ENCODE results near the gene KRTAP10-2. TPM values are rescaled to one million over a fixed set of nuclear protein-coding genes. Genes with fewer than 3 reads are reported as not detected.
"Not testable (repeated sequence)": the region's sequence is repeated elsewhere in the genome, so short reads cannot be mapped to it uniquely, and the experiment has no call there.

Gene KRTAP10-2
- total RNA-seq, 1 experiment from 2014 or later, result not detected

GRCh38 chr21:44571844-44572782, 20.8 kb upstream of the KRTAP10-2 start:
- DNase-seq (ENCODE audit: low read depth, low spot score), result no peak
- in situ Hi-C loops (cut with HindIII; ENCODE audit: low pct_unique_long_range_greater_than_20kb, low sequenced_read_pairs), result no loop called here

- in situ Hi-C loops (cut with HindIII; ENCODE audit: low pct_unique_long_range_greater_than_20kb, low sequenced_read_pairs), result no loop called here
- DNase-seq (ENCODE audit: low read depth, low spot score), result no peak
These were observed 20.0 kb upstream of the KRTAP10-2 start for GRCh38 chr21:44571296-44571695.

GRCh38 chr21:44569861-44570517, 18.7 kb upstream of the KRTAP10-2 start:
- in situ Hi-C loops (cut with HindIII; ENCODE audit: low pct_unique_long_range_greater_than_20kb, low sequenced_read_pairs), result no loop called here
- no peak for DNase-seq (ENCODE audit: low read depth, low spot score)

GRCh38 chr21:44568667-44569556, 17.6 kb upstream of the KRTAP10-2 start:
- DNase-seq (ENCODE audit: low read depth, low spot score), result no peak

DNA sequence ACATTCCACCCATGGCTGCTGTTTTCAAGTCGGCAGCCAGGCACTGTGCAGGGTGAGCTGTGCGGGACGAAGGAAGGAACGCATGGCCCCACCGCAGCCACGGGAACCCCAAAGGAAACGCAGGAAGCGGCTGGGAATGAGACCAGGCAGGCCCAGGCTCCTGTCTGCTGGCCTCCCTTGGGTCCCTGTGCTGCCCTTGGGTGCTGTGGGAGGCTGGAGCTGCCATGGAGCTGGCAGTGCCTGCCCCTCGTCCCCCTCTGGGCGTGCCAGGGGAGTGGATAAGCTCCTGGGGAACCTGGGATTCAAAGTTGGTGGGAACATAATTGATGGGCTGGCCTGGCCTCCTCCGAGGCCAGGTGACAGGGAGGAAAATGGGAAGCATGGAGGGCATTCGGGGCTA, 17.0 kb upstream of the KRTAP10-2 start:
- in situ Hi-C loops (cut with HindIII; ENCODE audit: low pct_unique_long_range_greater_than_20kb, low sequenced_read_pairs), result no loop called here
- DNase-seq (ENCODE audit: low read depth, low spot score), result no peak

More at GRCh38 chr21:44568667-44569556, 17.6 kb upstream of the KRTAP10-2 start:
- in situ Hi-C loops (cut with HindIII; ENCODE audit: low pct_unique_long_range_greater_than_20kb, low sequenced_read_pairs), result no loop called here

GRCh38 chr21:44567481-44568171, 16.3 kb upstream of the KRTAP10-2 start:
- no peak for DNase-seq (ENCODE audit: low read depth, low spot score)

DNA sequence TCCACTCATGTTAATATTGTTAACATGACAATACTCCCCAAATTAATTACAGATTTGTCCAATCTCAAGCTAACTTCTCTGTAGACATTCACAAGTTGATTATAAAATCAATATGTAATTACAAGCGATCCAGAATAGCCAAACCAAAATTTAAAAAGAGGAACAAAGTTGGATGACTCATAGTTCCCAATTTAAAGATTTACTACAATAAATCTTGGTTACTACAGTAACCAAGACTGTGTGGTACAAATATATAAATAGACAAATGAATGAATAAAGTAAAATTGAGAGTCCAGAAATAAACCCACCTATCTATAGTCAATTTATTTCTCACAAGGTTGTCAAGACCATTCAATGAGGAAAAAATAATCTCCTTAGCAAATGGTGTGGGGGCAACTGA, 15.1 kb upstream of the KRTAP10-2 start:
- in situ Hi-C loops (cut with HindIII; ENCODE audit: low pct_unique_long_range_greater_than_20kb, low sequenced_read_pairs), result no loop called here
- DNase-seq (ENCODE audit: low read depth, low spot score), result no peak

More at GRCh38 chr21:44567481-44568171, 16.3 kb upstream of the KRTAP10-2 start:
- in situ Hi-C loops (cut with HindIII; ENCODE audit: low pct_unique_long_range_greater_than_20kb, low sequenced_read_pairs), result no loop called here

GRCh38 chr21:44564886-44565598, 13.7 kb upstream of the KRTAP10-2 start:
- DNase-seq (ENCODE audit: low read depth, low spot score), result no peak
- in situ Hi-C loops (cut with HindIII; ENCODE audit: low pct_unique_long_range_greater_than_20kb, low sequenced_read_pairs), result no loop called here

- in situ Hi-C loops (cut with HindIII; ENCODE audit: low pct_unique_long_range_greater_than_20kb, low sequenced_read_pairs), result no loop called here
- no peak for DNase-seq (ENCODE audit: low read depth, low spot score)
These were observed 12.8 kb upstream of the KRTAP10-2 start for GRCh38 chr21:44564099-44564498.

DNA sequence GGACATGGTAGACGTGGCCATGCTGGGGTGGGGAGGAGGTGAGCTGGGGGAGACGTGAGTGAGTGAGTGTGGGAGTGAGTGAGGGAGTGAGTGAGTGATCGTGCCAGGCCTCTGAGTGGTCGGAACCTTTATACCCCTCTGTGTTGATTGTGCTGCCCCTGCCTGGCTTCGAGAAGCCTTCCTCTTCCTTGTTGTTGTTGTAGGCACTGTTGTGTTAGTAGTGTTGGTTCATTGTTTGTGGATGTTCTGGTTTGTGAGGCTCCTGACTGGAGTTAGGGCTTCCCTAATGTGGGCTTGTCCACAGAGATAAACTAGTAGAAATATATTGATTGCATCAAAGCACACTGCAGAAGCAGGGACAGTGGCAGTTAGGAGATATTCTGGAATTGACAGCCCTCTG, 7.4 kb upstream of the KRTAP10-2 start, which contains the start of gene KRTAP10-3:
TSS of gene KRTAP10-3 (minus strand) at position 101 of the 400 bp plus-strand sequence. CDS start at position 21, 80 bp downstream.
- DNase-seq (ENCODE audit: low read depth, low spot score), result no peak
- in situ Hi-C loops (cut with HindIII; ENCODE audit: low pct_unique_long_range_greater_than_20kb, low sequenced_read_pairs), result no loop called here

DNA sequence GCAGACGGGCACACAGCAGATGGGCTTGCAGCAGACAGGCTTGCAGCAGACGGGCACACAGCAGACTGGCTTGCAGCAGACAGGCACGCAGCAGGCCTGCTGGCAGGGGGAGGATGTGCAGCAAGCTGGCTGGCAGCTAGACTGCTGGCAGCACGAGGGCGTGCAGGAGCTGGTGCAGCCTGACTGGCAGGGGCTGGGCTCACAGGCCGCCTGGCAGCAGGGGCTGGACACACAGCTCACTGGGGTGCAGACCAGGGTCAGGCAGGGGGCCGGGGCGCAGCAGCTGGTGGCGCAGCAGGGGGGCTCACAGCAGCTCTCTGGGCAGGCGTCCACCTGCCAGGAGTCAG, 7.0 kb upstream of the KRTAP10-2 start:
- in situ Hi-C loops (cut with HindIII; ENCODE audit: low pct_unique_long_range_greater_than_20kb, low sequenced_read_pairs); DNase-seq (ENCODE audit: low read depth, low spot score): not testable (repeated sequence)

DNA sequence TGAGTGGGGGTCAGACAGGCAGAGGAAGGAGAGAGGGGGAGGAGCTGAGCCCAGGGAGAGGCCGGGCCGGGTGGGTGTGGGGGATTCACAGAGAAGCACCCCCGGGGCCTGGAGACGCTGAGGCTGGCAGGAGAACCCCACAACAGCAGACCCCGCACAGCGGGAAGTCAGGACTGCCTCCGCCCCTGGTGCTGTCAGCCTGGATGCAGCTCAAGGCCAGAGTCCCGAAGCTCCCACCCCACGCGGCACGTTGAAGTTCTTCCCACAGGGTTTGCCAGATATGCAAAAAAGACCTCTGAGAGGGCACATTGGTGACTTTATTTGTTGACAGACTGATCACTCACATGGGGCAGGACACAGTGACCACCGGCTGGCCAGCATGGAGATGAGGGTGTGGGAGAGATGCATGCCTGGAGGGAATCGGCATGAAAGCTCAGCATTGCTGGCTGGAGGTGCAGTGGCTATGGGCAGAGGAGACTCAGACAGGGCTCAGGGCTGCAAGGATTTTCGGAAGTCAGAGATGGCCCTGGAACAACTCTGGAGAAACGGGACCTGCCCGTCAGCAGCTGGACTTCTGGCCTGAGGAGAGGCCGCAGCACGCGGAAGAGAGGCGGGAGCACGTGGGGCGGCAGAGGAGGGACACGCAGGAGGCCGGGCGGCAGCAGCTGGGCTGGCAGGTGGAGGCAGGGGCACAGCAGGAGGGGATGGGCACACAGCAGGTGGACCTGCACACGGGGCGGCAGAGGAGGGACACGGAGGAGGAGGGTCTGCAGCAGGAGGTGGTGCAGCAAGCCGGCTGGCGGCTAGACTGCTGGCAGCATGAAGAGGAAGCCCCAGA, 6.4 kb upstream of the KRTAP10-2 start:
- DNase-seq (ENCODE audit: low read depth, low spot score), result no peak
- in situ Hi-C loops (cut with HindIII; ENCODE audit: low pct_unique_long_range_greater_than_20kb, low sequenced_read_pairs), result no loop called here

DNA sequence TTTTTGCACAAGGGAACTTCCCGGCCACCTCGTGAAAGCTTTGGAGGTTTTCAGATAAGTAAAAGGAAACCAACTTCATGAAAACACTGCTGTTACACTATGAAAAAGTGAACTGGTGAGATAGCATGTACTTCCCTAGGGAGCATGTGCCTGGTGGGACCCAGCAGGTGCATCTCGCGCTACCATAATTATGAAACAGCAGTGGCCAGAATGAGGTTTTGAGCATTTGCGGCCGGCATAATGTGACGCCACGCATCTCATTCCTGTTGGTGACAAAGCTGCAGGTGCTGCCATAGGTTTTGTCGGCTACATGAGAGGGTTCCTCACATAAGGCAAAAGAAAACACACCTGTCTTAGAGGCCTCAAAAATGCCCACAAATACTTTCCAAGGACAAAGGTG, 5.6 kb upstream of the KRTAP10-2 start:
- no peak for DNase-seq (ENCODE audit: low read depth, low spot score)
- in situ Hi-C loops (cut with HindIII; ENCODE audit: low pct_unique_long_range_greater_than_20kb, low sequenced_read_pairs), result no loop called here

DNA sequence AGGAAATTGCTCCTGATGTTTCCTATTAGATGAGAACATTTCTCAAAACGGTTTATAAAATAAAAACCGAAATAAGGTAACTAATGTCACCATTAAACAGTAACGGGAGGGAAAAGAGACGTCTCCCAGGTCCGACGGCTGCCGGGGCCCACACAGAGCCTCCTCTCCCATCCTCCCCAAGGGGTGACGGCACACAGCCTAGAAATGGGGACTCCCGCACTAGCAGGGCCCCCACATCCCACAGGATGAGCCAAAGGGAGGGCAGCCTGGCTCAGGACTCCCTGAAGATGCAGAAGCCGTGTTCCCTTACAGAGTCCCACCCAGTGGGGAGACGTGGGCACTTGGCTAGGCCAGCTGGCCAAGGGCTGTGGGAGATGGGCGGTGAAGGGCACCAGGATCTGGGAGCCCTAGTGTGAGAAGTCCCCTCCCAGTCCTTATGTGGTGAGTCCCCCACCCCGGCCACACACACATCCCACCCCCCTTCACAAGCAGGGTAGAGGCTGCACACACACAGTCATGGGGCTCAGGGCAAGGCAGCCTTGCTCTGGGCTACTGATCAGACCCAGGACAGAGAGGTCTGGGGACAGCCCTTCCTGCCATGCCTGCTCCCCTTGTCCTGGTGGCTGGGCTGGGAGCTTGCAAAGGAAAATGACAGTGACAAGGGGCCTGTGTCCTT, 4.0 kb upstream of the KRTAP10-2 start:
- in situ Hi-C loops (cut with HindIII; ENCODE audit: low pct_unique_long_range_greater_than_20kb, low sequenced_read_pairs), result no loop called here

DNA sequence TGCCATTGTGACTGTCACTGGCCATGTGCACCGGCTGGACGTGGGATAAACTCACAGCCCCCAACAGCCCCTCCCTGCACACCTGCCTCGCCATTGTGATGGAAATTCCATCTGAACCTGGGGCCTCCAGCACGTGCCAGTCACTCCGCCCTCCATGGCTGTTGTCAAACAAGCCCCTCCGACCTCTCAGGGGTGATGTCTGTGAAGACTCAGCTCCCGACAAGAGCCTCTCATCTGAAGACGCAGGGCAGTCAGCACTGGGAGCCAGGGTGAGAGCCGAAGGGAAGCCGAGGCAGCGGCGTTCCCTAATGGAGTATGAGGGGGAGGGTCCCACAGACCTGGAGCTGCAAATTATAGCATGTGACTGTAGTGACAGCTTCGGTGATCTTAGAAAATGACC, 1.4 kb upstream of the KRTAP10-2 start:
- DNase-seq (ENCODE audit: low read depth, low spot score), result no peak
- in situ Hi-C loops (cut with HindIII; ENCODE audit: low pct_unique_long_range_greater_than_20kb, low sequenced_read_pairs), result no loop called here

More for the DNA sequence above, 4.0 kb upstream of the KRTAP10-2 start:
- DNase-seq (ENCODE audit: low read depth, low spot score), result no peak

All from SK-MEL-5 (cell line).